ENCODE results near the gene EIF4ENIF1.

DNA sequence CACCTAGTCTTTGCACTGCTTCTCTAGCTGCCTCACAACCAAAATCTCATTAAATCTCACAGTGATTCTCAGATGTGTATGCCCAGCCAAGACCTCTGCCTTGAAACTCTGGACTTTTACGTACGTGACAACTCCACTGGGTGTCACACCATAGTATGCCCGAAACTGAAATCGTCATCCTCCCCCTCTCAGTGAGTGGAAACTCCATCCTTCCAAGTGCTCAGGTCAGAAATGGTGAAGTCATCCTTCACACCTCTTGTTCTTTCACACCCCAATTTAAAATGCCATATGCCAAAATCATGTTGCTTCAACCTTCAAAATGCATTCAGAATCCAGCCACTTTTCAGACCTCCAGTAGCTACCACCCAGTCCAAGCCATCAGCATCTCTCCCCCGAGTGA is 49.2 kb upstream of the EIF4ENIF1 start:
- TF ChIP-seq, protein P1, sequence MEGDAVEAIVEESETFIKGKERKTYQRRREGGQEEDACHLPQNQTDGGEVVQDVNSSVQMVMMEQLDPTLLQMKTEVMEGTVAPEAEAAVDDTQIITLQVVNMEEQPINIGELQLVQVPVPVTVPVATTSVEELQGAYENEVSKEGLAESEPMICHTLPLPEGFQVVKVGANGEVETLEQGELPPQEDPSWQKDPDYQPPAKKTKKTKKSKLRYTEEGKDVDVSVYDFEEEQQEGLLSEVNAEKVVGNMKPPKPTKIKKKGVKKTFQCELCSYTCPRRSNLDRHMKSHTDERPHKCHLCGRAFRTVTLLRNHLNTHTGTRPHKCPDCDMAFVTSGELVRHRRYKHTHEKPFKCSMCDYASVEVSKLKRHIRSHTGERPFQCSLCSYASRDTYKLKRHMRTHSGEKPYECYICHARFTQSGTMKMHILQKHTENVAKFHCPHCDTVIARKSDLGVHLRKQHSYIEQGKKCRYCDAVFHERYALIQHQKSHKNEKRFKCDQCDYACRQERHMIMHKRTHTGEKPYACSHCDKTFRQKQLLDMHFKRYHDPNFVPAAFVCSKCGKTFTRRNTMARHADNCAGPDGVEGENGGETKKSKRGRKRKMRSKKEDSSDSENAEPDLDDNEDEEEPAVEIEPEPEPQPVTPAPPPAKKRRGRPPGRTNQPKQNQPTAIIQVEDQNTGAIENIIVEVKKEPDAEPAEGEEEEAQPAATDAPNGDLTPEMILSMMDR (conservative IDR thresholded peaks at IDR 0.05 in 1 of 2, IDR thresholded peaks at IDR 0.05 in 1 of 2; ENCODE audit: low read depth in 1 of 2, low read length in 2 of 2): no peak
- TF ChIP-seq EZH2 (IDR thresholded peaks at IDR 0.05; ENCODE audit: low read length, missing control alignments): no peak

All from fibroblast of lung (primary cell).